HS-27A (cell line): ENCODE measurements around the gene SYNGR1.

Source experiments
- DNase-seq: peaks from one replicate; pipeline ENCODE4 v3.0.0-alpha.2; 2012; ENCODE audit warnings: low read depth, missing footprints

SYNGR1 gene

GRCh38 chr22:39431216-39431801 is 81.5 kb downstream of the SYNGR1 start:
- DNase-seq, result no peak

GRCh38 chr22:39431821-39432251 is 82.0 kb downstream of the SYNGR1 start:
- DNase-seq, result no peak

- no peak for DNase-seq
These were observed 82.6 kb downstream of the SYNGR1 start for GRCh38 chr22:39432361-39432811.

- no peak for DNase-seq
These were observed 83.9 kb downstream of the SYNGR1 start for GRCh38 chr22:39433476-39434242.

GRCh38 chr22:39434243-39434653 is 84.5 kb downstream of the SYNGR1 start:
- DNase-seq, result no peak

- no peak for DNase-seq
These were observed 84.9 kb downstream of the SYNGR1 start for GRCh38 chr22:39434721-39435120.
